ENCODE results near the gene DLG2.

DNA sequence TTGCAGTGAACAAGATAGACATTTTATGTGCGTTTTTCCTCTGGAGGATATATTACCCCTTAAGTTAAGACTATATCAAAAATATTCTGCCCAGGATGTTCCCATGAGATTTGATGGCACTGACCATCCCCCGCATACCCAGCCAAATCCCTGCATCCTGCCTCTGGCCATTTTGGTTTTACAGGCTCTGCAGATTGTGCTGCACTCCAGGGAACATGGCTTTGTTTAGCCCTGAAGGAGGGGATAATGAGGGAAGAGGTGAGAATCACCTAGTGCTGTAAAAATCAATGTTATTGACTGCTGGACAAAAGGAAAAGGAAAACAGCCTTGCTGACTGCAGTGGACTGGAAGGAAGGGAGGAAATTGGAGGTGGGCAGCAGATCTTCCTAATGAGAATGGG, 717.4 kb downstream of the DLG2 start:
- TF ChIP-seq, protein P1, sequence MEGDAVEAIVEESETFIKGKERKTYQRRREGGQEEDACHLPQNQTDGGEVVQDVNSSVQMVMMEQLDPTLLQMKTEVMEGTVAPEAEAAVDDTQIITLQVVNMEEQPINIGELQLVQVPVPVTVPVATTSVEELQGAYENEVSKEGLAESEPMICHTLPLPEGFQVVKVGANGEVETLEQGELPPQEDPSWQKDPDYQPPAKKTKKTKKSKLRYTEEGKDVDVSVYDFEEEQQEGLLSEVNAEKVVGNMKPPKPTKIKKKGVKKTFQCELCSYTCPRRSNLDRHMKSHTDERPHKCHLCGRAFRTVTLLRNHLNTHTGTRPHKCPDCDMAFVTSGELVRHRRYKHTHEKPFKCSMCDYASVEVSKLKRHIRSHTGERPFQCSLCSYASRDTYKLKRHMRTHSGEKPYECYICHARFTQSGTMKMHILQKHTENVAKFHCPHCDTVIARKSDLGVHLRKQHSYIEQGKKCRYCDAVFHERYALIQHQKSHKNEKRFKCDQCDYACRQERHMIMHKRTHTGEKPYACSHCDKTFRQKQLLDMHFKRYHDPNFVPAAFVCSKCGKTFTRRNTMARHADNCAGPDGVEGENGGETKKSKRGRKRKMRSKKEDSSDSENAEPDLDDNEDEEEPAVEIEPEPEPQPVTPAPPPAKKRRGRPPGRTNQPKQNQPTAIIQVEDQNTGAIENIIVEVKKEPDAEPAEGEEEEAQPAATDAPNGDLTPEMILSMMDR (conservative IDR thresholded peaks at IDR 0.05; ENCODE audit: low read depth, low read length) = no peak
- TF ChIP-seq POLR2A (IDR thresholded peaks at IDR 0.05; ENCODE audit: low read depth, low read length) (no peak), RAD21 (IDR thresholded peaks at IDR 0.05; ENCODE audit: low read length) (no peak), MAZ (IDR thresholded peaks at IDR 0.05; ENCODE audit: borderline replicate concordance, low read depth, low read length) (no peak), SMC3 (IDR thresholded peaks at IDR 0.05; ENCODE audit: low read depth, low read length) (no peak), CEBPB (IDR thresholded peaks at IDR 0.05; ENCODE audit: low read depth, low read length) (no peak), RCOR1 (IDR thresholded peaks at IDR 0.05; ENCODE audit: insufficient replicate concordance, low read length) (no peak)
- TF ChIP-seq, protein P2, sequence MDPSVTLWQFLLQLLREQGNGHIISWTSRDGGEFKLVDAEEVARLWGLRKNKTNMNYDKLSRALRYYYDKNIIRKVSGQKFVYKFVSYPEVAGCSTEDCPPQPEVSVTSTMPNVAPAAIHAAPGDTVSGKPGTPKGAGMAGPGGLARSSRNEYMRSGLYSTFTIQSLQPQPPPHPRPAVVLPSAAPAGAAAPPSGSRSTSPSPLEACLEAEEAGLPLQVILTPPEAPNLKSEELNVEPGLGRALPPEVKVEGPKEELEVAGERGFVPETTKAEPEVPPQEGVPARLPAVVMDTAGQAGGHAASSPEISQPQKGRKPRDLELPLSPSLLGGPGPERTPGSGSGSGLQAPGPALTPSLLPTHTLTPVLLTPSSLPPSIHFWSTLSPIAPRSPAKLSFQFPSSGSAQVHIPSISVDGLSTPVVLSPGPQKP (IDR thresholded peaks at IDR 0.05; ENCODE audit: borderline replicate concordance, low read depth, low read length) = no peak

All from IMR-90 (cell line).